Measurements from ENCODE around the gene USP9X. TPM values are rescaled to one million over a fixed set of nuclear protein-coding genes. Genes with fewer than 3 reads are reported as not detected.
"Not testable (repeated sequence)": the region's sequence is repeated elsewhere in the genome, so short reads cannot be mapped to it uniquely, and the experiment has no call there.

Gene USP9X
- total and polyA plus RNA-seq, 12 donors: 12.6 to 143 (median 86.7) TPM

DNA sequence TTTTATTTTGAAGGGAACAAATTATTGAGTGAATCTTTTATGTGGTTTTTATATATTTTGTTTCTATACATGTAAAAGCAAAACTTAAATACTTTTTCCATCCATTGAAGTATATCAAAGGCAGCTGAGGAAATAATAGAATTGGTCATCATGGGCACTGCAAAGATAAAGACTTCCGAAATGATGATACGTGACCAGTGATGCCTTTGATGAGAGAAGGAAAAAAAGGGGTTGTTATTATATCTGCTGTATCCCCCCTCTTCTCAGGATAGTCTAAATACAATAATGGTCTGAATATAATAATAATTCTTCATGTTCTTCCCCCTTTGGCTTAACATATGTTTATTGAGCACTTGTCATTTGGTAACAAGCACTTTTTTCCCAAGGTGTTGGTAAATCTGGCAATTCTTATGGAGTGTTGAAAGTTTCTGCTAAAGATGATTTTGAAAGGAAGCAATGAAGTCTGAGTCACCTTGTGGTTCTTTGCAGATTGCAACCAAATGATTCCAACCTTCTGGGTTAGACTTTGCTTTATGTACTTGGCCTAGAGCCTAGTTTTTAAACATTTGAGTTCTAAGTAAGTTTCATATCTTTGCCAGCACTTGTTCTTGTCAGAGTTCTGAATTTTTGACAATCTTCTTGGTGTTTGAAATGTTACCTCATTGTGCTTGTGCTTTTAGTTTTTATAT lies 60.8 kb downstream of the USP9X start:
- Histone ChIP-seq H3K27me3 (no peaks in the 10 kb centered on the region), H3K9me3 (replicated peaks in 1 of 3) (no peaks in the 10 kb centered on the region), H3K36me3 (replicated peaks in 1 of 2) (peaks cover 0 to 35% of the 10 kb centered on the region in 2 donors), H3K27ac (no peak overlapping the region), H3K4me3 (no peak overlapping the region), H3K4me1 (replicated peaks in 1 of 2) (peaks cover 5% of the 10 kb centered on the region in 2 donors)
- intact Hi-C loops (cut with DNase I): no loop called here
- no peak for TF ChIP-seq POLR2A (IDR thresholded peaks at IDR 0.05)
- TF ChIP-seq, protein P1, sequence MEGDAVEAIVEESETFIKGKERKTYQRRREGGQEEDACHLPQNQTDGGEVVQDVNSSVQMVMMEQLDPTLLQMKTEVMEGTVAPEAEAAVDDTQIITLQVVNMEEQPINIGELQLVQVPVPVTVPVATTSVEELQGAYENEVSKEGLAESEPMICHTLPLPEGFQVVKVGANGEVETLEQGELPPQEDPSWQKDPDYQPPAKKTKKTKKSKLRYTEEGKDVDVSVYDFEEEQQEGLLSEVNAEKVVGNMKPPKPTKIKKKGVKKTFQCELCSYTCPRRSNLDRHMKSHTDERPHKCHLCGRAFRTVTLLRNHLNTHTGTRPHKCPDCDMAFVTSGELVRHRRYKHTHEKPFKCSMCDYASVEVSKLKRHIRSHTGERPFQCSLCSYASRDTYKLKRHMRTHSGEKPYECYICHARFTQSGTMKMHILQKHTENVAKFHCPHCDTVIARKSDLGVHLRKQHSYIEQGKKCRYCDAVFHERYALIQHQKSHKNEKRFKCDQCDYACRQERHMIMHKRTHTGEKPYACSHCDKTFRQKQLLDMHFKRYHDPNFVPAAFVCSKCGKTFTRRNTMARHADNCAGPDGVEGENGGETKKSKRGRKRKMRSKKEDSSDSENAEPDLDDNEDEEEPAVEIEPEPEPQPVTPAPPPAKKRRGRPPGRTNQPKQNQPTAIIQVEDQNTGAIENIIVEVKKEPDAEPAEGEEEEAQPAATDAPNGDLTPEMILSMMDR (IDR thresholded peaks at IDR 0.05): peak in 3 of 6 experiments; percentile 7 to 18 (median 9)
- DNase-seq: no peak
- 89 to 97% (median 93%) methylated on average over 2 of the region's 2 CpGs for WGBS, 4 donors

DNA sequence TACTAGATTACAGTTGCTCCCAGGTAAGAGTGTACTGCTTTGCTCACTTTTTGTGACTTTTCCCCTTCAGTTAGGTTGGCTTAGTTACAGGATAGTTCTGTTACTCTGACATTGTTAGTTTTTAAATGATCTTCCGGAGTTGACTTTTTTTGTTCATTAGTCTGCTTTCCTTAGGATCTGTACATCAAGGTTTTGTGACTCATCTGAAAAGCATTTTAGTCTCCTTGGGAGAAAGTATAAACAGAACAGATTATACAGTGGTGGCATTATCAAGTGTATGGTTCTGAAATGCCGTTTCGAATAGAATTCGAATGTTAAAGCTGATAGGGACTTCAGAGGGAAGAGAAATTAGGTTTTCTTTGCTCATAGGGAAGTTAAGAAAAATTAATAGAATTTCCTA lies 63.3 kb downstream of the USP9X start:
- DNase-seq: no peak
- Histone ChIP-seq H3K27me3 (no peaks in the 10 kb centered on the region), H3K4me1 (replicated peaks in 1 of 2) (peaks cover 5% of the 10 kb centered on the region in 2 donors), H3K9me3 (replicated peaks in 1 of 3) (no peaks in the 10 kb centered on the region), H3K4me3 (no peak overlapping the region), H3K36me3 (replicated peaks in 1 of 2) (peaks cover 0 to 44% of the 10 kb centered on the region in 2 donors), H3K27ac (peak overlapping the region in 1 of 5 donors; percentile 32)
- TF ChIP-seq, protein P1 (IDR thresholded peaks at IDR 0.05): no peak
- TF ChIP-seq POLR2A (IDR thresholded peaks at IDR 0.05): no peak
- WGBS, 4 donors: 41 to 69% (median 55%) methylated on average over 4 of the region's 4 CpGs
- intact Hi-C loops (cut with DNase I): no loop called here

DNA sequence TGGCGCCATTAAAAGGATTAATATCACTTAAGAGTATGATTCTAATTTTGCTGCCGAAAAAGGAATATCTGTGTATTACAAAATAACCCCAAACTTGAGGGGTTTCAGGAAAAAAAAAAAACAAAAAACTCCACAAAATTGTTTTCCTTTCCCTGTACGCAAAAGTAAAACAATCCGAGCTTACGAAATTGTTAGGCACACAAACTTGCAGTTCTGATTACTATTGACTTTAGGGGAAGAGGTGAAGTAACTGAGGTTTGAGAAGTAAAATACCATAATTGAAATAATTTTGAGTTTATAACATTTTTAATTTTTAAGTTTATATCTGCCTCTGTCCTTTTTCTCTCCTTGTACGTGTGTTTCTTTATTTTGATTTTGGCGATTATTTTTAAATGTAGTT lies 64.8 kb downstream of the USP9X start:
- intact Hi-C loops (cut with DNase I): no loop called here
- peaks cover 0 to 40% of the 10 kb centered on the region in 2 donors for H3K36me3 ChIP-seq (replicated peaks in 1 of 2)
- 80 to 89% (median 85%) methylated on average over 7 of the region's 7 CpGs for WGBS, 4 donors
- no peak overlapping the region for H3K4me3 ChIP-seq
- no peak for TF ChIP-seq POLR2A (IDR thresholded peaks at IDR 0.05)
- TF ChIP-seq, protein P1 (IDR thresholded peaks at IDR 0.05): no peak
- H3K27ac ChIP-seq: no peak overlapping the region
- DNase-seq: no peak
- no peaks in the 10 kb centered on the region for H3K27me3 ChIP-seq
- H3K9me3 ChIP-seq (replicated peaks in 1 of 3): no peaks in the 10 kb centered on the region
- peaks cover 5% of the 10 kb centered on the region in 2 donors for H3K4me1 ChIP-seq (replicated peaks in 1 of 2)

DNA sequence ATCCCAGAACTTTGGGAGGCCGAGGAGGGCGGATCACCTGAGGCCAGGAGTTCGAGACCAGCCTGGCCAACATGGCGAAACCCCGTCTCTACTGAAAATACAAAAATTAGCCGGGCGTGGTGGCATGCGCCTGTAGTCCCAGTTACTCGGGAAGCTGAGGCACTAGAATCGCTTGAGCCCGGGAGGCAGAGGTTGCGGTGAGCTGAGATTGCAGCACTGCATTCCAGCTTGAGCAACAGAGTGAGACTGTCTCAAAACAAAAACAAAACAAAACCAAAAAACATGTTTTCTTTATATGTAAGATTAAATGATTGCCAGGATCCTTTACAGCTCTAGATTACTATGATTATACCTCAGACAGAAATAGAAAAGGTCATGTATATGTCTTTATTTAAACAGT lies 66.5 kb downstream of the USP9X start:
- H3K27ac ChIP-seq; intact Hi-C loops (cut with DNase I); DNase-seq; H3K9me3 ChIP-seq (replicated peaks in 1 of 3); H3K4me1 ChIP-seq (replicated peaks in 1 of 2); H3K27me3 ChIP-seq; H3K4me3 ChIP-seq: not testable (repeated sequence)
- peaks cover 0 to 35% of the 10 kb centered on the region in 2 donors for H3K36me3 ChIP-seq (replicated peaks in 1 of 2)
- 88 to 96% (median 93%) methylated on average over 12 of the region's 12 CpGs for WGBS, 4 donors

DNA sequence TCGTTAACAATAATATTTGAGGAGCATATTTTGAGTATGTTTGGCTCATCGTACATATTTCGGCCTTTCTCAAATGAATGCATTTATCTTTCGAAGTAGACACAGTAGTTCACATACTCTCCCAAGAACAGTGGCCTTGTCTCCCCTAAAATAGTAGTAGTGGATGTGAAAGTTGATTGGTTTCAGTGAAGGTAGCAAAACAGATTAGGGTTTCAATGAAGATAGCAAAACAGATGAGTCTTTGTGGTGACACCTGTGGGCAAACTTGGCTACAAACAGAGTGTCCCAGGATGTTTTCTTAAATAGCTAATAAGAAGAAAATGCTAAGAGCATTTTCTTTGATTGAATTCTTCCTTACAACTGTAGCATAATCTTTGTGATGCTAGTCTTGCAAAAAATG lies 67.0 kb downstream of the USP9X start:
- H3K27ac ChIP-seq: no peak overlapping the region
- H3K36me3 ChIP-seq (replicated peaks in 1 of 2): peaks cover 0 to 40% of the 10 kb centered on the region in 2 donors
- peaks cover 5% of the 10 kb centered on the region in 2 donors for H3K4me1 ChIP-seq (replicated peaks in 1 of 2)
- WGBS, 4 donors: 93 to 98% (median 94%) methylated on average over 4 of the region's 4 CpGs
- DNase-seq: no peak
- H3K9me3 ChIP-seq (replicated peaks in 1 of 3): no peaks in the 10 kb centered on the region
- no peak for TF ChIP-seq POLR2A (IDR thresholded peaks at IDR 0.05)
- TF ChIP-seq, protein P1 (IDR thresholded peaks at IDR 0.05): no peak
- no peak overlapping the region for H3K4me3 ChIP-seq
- H3K27me3 ChIP-seq: no peaks in the 10 kb centered on the region
- intact Hi-C loops (cut with DNase I): no loop called here

All from adrenal gland (tissue), 12 donors.